ENCODE data around the gene MRFAP1L1.

Gene MRFAP1L1

DNA sequence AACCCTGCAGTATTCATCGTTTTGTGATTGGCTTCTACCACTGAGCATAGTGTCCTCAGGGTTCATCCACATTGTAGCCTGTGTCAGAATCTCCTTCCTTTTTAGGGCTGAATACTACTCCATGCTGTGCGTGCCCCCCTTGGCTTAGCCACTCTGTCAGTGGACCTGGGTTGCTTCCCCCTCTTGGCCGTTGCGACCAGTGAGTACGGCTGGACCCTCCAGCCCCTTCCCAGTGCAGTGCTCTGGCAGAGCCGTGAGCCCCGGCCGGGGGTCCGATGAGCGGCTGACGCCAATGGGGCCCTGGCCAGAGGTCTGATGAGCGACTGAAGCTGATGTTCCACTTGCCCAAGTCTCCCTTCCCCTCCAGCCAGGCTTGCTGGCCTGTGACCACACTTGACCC is 13.2 kb upstream of the MRFAP1L1 start:
- no peak overlapping the region for H3K4me3 ChIP-seq (ENCODE audit: low read length)
- H3K4me1 ChIP-seq (ENCODE audit: control insufficient read depth, low read depth, low read length) = peaks cover 5% of the 10 kb centered on the region
- no peak overlapping the region for H3K27ac ChIP-seq (ENCODE audit: low read length)
- H3K27me3 ChIP-seq (ENCODE audit: control insufficient read depth, insufficient read depth, low read length) = no peaks in the 10 kb centered on the region
- H3K36me3 ChIP-seq (ENCODE audit: control insufficient read depth, low read depth, low read length) = no peaks in the 10 kb centered on the region
- H3K9ac ChIP-seq (ENCODE audit: low read length) = no peak overlapping the region
- no peaks in the 10 kb centered on the region for H3K9me3 ChIP-seq (ENCODE audit: control insufficient read depth, low read depth, low read length)

DNA sequence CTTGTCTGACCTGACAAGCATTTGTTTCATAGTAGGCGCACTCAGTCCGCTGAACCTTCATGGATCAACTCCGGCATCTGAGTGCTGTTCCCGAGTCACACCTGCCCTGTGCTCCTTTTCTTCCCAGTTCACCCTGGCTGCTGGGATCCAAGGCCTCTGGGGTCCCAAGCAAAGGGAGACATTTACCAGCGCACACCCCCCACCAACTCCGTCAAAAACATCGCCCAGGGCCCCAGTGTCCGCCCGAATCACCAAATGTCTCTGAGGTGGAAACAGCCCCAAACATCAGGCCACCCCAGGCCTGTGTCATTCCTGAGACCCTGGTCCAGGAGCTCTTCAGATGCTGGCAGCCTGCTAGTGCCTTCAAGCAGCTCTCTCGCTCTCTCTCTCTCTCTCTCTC is 11.5 kb upstream of the MRFAP1L1 start:
- H3K27ac ChIP-seq (ENCODE audit: low read length) = no peak overlapping the region
- H3K36me3 ChIP-seq (ENCODE audit: control insufficient read depth, low read depth, low read length) = no peaks in the 10 kb centered on the region
- no peak overlapping the region for H3K9ac ChIP-seq (ENCODE audit: low read length)
- peaks cover 4% of the 10 kb centered on the region for H3K4me1 ChIP-seq (ENCODE audit: control insufficient read depth, low read depth, low read length)
- no peaks in the 10 kb centered on the region for H3K27me3 ChIP-seq (ENCODE audit: control insufficient read depth, insufficient read depth, low read length)
- no peak overlapping the region for H3K4me3 ChIP-seq (ENCODE audit: low read length)
- H3K9me3 ChIP-seq (ENCODE audit: control insufficient read depth, low read depth, low read length) = no peaks in the 10 kb centered on the region

DNA sequence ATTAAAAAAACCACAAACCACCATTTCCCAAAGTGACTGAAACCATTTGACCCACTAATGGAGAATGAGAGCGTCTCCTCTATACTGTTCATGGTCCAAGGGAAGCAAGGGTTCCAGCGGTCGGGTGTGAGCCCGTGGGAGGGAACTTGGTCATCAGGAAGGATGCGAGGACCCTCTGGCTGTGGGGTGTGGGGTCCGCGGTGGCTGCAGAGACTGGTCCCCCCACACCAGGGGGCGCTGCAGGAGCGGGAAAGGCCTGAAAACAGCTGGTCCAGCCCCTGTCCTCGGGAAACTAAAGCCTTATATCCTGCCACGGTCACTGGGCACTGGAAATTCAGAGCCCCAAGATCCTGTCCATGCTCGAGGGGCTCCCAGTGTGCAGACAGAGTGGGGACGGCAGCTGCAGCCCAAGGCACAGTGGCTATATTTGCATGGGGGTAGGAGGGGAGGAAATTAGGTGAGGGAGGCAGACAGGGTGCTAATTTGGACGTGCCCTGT is 10.6 kb upstream of the MRFAP1L1 start:
- H3K9me3 ChIP-seq (ENCODE audit: control insufficient read depth, low read depth, low read length) = no peaks in the 10 kb centered on the region
- H3K27me3 ChIP-seq (ENCODE audit: control insufficient read depth, insufficient read depth, low read length) = no peaks in the 10 kb centered on the region
- H3K27ac ChIP-seq (ENCODE audit: low read length) = no peak overlapping the region
- H3K9ac ChIP-seq (ENCODE audit: low read length) = no peak overlapping the region
- H3K36me3 ChIP-seq (ENCODE audit: control insufficient read depth, low read depth, low read length) = no peaks in the 10 kb centered on the region
- peaks cover 7% of the 10 kb centered on the region for H3K4me1 ChIP-seq (ENCODE audit: control insufficient read depth, low read depth, low read length)
- H3K4me3 ChIP-seq (ENCODE audit: low read length) = no peak overlapping the region

DNA sequence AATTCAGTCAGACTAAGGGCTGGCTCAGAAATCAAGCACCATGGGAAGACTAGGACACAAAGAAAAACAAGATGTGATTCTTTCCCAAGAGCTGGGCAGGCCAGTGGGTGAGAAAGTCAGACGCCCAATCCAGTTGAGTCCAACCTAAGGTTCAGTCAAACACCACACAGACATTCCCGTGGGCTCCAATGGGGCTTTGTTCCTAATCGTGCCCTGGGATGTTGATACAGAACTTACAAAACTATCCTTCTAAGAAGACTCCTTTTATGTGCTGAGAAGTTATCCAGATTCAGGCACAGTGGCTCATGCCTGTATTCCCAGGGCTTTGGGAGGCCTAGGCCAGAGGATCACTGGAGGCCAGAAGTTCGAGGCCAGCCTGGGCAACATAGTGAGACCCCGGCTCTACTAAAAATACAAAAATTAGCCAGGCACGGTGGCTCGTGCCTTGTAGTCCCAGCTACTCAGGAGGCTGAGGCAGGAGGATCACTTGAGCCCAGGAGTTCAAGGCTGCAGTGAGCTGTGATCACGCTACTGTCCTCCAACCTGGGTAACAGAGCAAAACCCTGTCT is 10.0 kb upstream of the MRFAP1L1 start:
- no peak overlapping the region for H3K27ac ChIP-seq (ENCODE audit: low read length)
- peaks cover 3% of the 10 kb centered on the region for H3K27me3 ChIP-seq (ENCODE audit: control insufficient read depth, insufficient read depth, low read length)
- H3K36me3 ChIP-seq (ENCODE audit: control insufficient read depth, low read depth, low read length) = no peaks in the 10 kb centered on the region
- H3K9ac ChIP-seq (ENCODE audit: low read length) = no peak overlapping the region
- H3K9me3 ChIP-seq (ENCODE audit: control insufficient read depth, low read depth, low read length) = no peaks in the 10 kb centered on the region
- no peak overlapping the region for H3K4me3 ChIP-seq (ENCODE audit: low read length)
- peaks cover 7% of the 10 kb centered on the region for H3K4me1 ChIP-seq (ENCODE audit: control insufficient read depth, low read depth, low read length)

DNA sequence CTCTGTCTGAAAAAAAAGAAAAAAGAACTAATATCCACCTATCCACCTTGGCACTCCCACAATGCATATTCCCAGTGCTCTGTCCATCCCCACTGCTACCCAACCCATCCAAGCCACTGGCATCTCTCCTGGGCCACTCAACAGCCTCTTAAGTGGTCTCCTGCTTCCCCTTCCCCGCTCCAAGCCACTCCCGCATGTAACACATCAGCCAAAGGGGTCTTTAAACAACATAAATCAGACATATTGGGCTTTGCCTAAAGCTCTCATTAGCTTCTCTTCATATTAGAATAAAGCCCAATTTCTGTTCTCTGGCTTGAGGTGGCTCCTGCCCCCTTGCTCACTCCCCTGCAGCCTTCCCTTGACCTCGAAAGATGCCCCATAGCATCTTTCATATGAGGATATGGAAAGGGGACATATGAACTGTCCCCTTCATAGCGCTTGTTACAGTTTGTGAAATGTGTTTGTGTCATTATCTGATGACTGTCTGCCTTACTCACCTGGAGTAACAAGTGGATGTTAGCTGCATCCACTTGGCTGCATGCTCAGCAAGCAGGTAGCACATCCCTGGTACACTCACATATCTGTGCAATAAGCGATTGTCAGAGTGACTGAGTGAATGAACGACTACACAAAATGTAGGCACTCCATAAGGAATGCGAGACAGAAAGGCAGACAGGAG is 9.4 kb upstream of the MRFAP1L1 start:
- Histone ChIP-seq H3K27ac (ENCODE audit: low read length) (no peak overlapping the region), H3K36me3 (ENCODE audit: control insufficient read depth, low read depth, low read length) (no peaks in the 10 kb centered on the region), H3K4me1 (ENCODE audit: control insufficient read depth, low read depth, low read length) (peaks cover 7% of the 10 kb centered on the region), H3K9ac (ENCODE audit: low read length) (no peak overlapping the region), H3K4me3 (ENCODE audit: low read length) (no peak overlapping the region), H3K27me3 (ENCODE audit: control insufficient read depth, insufficient read depth, low read length) (peaks cover 9% of the 10 kb centered on the region), H3K9me3 (ENCODE audit: control insufficient read depth, low read depth, low read length) (no peaks in the 10 kb centered on the region)

DNA sequence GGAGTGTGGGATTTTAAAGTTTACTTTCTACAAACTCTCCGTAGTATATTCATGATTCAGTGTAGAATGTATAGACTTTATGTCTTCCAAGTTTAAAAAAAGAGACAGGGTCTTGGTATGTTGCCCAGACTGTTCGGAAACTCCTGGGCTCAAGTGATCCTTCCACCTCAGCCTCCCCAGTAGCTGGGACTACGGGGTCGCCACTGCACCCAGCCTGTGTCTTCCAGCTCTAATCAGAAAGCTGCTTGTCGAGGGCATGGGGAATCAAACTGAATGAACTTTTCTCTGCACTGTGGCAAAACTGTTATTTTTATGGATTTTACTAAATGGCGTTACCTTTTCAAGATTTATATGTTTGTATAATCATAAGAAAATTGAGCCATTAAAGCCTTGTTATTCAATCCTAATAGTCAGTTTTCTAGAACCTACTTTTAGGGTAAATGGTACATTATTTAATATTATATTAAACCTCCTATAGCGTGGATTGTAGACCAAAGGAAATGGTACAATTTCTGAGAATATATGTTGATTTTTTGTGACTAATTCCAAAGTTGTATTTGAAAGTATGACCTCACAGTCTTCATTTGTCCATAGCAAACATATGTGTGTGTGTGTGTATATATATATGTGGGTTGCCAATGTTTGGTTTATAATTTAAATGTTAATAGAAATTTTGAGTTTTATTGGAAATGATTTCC is 7.4 kb upstream of the MRFAP1L1 start:
- peak overlapping the region; percentile 70 for H3K4me3 ChIP-seq (ENCODE audit: low read length)
- peaks cover 7% of the 10 kb centered on the region for H3K4me1 ChIP-seq (ENCODE audit: control insufficient read depth, low read depth, low read length)
- H3K27ac ChIP-seq (ENCODE audit: low read length) = no peak overlapping the region
- H3K36me3 ChIP-seq (ENCODE audit: control insufficient read depth, low read depth, low read length) = no peaks in the 10 kb centered on the region
- H3K9me3 ChIP-seq (ENCODE audit: control insufficient read depth, low read depth, low read length) = no peaks in the 10 kb centered on the region
- H3K9ac ChIP-seq (ENCODE audit: low read length) = peak overlapping the region; percentile 72
- peaks cover 15% of the 10 kb centered on the region for H3K27me3 ChIP-seq (ENCODE audit: control insufficient read depth, insufficient read depth, low read length)

DNA sequence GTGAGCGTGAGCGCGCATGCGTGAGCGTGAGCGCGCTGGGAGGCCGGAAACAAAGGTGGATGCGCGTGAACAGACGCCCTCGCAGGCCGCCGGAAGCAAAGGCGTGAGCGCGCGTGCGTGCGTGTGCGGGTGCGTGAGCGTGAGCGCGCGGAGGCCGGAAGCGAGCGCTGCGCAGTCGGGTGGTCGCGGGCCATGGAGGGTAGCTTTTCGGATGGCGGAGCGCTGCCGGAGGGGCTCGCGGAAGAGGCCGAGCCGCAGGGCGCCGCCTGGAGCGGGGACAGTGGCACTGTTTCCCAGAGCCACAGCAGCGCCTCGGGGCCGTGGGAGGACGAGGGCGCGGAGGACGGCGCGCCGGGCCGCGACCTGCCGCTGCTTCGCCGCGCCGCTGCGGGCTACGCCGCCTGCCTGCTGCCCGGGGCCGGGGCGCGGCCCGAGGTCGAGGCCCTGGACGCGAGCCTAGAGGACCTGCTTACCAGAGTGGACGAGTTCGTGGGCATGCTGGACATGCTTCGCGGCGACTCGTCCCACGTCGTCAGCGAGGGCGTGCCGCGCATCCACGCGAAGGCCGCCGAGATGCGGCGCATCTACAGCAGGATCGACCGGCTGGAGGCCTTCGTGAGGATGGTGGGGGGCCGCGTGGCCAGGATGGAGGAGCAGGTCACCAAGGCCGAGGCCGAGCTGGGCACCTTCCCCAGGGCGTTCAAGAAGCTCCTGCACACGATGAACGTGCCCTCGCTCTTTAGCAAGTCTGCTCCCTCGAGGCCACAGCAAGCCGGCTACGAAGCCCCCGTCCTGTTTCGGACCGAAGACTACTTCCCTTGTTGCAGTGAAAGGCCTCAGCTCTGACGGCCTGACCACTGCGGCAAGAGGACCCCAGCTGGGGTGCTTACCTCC is 6.6 kb upstream of the MRFAP1L1 start, which contains the start of gene BLOC1S4:
Gene BLOC1S4, plus strand, starts transcription at position 157 of the 894 bp plus-strand sequence. Its CDS starts 36 bp downstream, at position 193.
- peaks cover 22% of the 10 kb centered on the region for H3K27me3 ChIP-seq (ENCODE audit: control insufficient read depth, insufficient read depth, low read length)
- H3K4me3 ChIP-seq (ENCODE audit: low read length) = peak within 1 kb of the TSS; percentile 70
- H3K9ac ChIP-seq (ENCODE audit: low read length) = peak within 1 kb of the TSS; percentile 72
- no peaks in the 10 kb centered on the region for H3K9me3 ChIP-seq (ENCODE audit: control insufficient read depth, low read depth, low read length)
- H3K27ac ChIP-seq (ENCODE audit: low read length) = no peak within 1 kb of the TSS
- H3K36me3 ChIP-seq (ENCODE audit: control insufficient read depth, low read depth, low read length) = no peaks in the 10 kb centered on the region
- H3K4me1 ChIP-seq (ENCODE audit: control insufficient read depth, low read depth, low read length) = peaks cover 7% of the 10 kb centered on the region

DNA sequence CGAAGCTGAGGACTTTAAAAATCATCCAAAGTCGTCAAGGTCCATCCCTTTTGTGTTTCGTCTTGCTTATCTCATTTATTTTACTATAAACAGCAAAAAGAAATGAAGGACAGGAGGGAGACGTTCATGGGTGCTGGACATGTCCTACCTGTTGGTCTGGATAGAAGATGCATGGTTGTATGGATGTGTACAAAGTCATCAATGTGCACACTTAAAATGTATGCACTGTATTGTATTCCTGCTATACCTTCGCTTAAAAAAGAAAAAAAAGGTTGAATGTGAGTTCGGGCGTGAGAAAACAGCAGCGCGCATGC is 6.0 kb upstream of the MRFAP1L1 start:
- no peak overlapping the region for H3K27ac ChIP-seq (ENCODE audit: low read length)
- peak overlapping the region; percentile 70 for H3K4me3 ChIP-seq (ENCODE audit: low read length)
- no peaks in the 10 kb centered on the region for H3K36me3 ChIP-seq (ENCODE audit: control insufficient read depth, low read depth, low read length)
- H3K9me3 ChIP-seq (ENCODE audit: control insufficient read depth, low read depth, low read length) = no peaks in the 10 kb centered on the region
- peaks cover 7% of the 10 kb centered on the region for H3K4me1 ChIP-seq (ENCODE audit: control insufficient read depth, low read depth, low read length)
- peaks cover 29% of the 10 kb centered on the region for H3K27me3 ChIP-seq (ENCODE audit: control insufficient read depth, insufficient read depth, low read length)
- no peak overlapping the region for H3K9ac ChIP-seq (ENCODE audit: low read length)

DNA sequence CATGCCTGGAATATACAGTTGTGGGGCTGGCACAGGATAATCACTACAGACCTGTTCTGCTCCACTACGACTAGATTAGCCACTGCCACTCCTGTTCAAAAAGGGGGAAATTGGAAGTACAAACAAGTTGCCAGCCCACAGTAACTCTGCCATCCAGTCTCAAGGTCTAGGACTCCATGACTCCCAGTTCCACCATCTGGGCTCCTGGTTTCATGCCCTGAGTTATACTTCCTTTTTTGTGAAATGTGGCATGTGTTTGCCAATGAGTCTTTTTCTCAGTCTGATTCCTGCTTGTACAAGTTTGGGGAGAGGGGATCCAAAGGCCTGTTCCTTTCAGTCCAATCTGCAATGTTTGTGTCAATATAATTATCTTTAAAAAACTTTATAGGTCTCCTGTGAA is 5.3 kb upstream of the MRFAP1L1 start:
- H3K9me3 ChIP-seq (ENCODE audit: control insufficient read depth, low read depth, low read length) = no peaks in the 10 kb centered on the region
- H3K36me3 ChIP-seq (ENCODE audit: control insufficient read depth, low read depth, low read length) = no peaks in the 10 kb centered on the region
- no peak overlapping the region for H3K4me3 ChIP-seq (ENCODE audit: low read length)
- H3K4me1 ChIP-seq (ENCODE audit: control insufficient read depth, low read depth, low read length) = peaks cover 7% of the 10 kb centered on the region
- no peak overlapping the region for H3K27ac ChIP-seq (ENCODE audit: low read length)
- peaks cover 32% of the 10 kb centered on the region for H3K27me3 ChIP-seq (ENCODE audit: control insufficient read depth, insufficient read depth, low read length)
- H3K9ac ChIP-seq (ENCODE audit: low read length) = no peak overlapping the region

DNA sequence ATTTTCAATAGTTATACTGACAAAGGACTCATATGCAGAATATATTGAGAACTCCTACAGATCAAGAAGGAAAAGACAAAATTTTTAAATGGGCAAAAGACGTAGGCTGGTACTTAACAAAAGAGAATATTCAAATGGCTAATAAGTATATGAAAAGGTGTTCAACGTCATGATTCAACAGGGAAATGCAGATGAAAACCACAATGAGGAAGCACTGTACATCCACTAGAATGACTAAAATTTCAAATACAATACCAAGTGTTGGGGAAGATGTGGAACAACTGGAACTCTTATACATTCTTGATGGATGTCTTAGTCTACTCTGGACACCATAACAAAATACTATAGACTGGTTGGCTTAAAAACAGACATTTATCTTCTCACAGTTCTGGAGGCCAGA is 1.3 kb upstream of the MRFAP1L1 start:
- H3K27me3 ChIP-seq (ENCODE audit: control insufficient read depth, insufficient read depth, low read length) = peaks cover 32% of the 10 kb centered on the region
- H3K27ac ChIP-seq (ENCODE audit: low read length) = no peak overlapping the region
- peaks cover 8% of the 10 kb centered on the region for H3K36me3 ChIP-seq (ENCODE audit: control insufficient read depth, low read depth, low read length)
- no peaks in the 10 kb centered on the region for H3K9me3 ChIP-seq (ENCODE audit: control insufficient read depth, low read depth, low read length)
- no peak overlapping the region for H3K4me3 ChIP-seq (ENCODE audit: low read length)
- no peak overlapping the region for H3K9ac ChIP-seq (ENCODE audit: low read length)
- H3K4me1 ChIP-seq (ENCODE audit: control insufficient read depth, low read depth, low read length) = peaks cover 11% of the 10 kb centered on the region

DNA sequence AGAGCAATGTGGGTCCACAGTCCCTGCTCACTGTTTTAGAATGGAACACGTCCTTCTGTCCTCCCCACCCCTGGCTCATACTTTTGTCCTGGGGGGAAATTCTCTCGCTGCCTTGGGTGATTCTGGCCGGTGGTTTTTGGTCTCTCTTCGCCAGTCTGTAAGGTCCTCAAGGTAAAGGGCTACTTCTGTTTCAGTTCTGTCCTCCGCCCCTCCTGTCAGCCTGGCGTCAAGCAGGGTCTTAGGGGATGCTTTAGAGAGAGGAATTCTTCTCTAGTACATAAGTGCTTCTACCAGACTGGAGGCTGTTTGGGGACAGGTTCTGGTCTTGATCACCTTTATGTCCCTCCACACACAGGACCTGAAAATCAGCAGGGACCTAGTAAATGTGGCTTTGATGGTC is 617 bp upstream of the MRFAP1L1 start:
- H3K27me3 ChIP-seq (ENCODE audit: control insufficient read depth, insufficient read depth, low read length) = peaks cover 32% of the 10 kb centered on the region
- H3K27ac ChIP-seq (ENCODE audit: low read length) = no peak overlapping the region
- peaks cover 8% of the 10 kb centered on the region for H3K4me1 ChIP-seq (ENCODE audit: control insufficient read depth, low read depth, low read length)
- peak overlapping the region; percentile 92 for H3K9ac ChIP-seq (ENCODE audit: low read length)
- no peaks in the 10 kb centered on the region for H3K9me3 ChIP-seq (ENCODE audit: control insufficient read depth, low read depth, low read length)
- H3K4me3 ChIP-seq (ENCODE audit: low read length) = peak overlapping the region; percentile 90
- peaks cover 8% of the 10 kb centered on the region for H3K36me3 ChIP-seq (ENCODE audit: control insufficient read depth, low read depth, low read length)
